HG03442 (cell line): ENCODE measurements around the gene PHF1.

Experiments used
- ATAC-seq: cut with Tn5 transposase; IDR thresholded peaks from one replicate; pipeline ENCODE4 v1.9.1; 2021; ENCODE audit warnings: mild to moderate bottlenecking, moderate library complexity; ENCODE audit not compliant: unreplicated experiment

The PHF1 gene

GRCh38 chr6:33430991-33431879, 20.4 kb downstream of the PHF1 start:
- no peak for ATAC-seq

- ATAC-seq, result no peak
Measured at GRCh38 chr6:33431880-33432541, 21.2 kb downstream of the PHF1 start.

DNA sequence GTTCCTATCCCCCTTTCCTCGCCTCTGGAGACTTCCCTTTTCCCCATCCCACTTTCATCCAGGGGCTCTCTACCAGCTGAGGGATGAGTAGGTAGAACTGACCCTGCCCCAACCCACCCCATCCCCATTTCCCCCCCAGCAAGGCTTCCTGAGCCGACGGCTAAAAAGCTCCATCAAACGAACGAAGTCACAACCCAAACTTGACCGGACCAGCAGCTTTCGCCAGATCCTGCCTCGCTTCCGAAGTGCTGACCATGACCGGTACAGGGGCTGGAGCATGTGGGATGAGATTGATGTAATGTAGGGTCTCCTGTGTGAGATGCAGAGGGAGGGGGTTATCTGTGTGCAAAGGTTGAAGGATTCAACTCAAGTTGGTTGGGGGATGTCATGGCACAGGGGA, 21.7 kb downstream of the PHF1 start:
- ATAC-seq, result no peak

DNA sequence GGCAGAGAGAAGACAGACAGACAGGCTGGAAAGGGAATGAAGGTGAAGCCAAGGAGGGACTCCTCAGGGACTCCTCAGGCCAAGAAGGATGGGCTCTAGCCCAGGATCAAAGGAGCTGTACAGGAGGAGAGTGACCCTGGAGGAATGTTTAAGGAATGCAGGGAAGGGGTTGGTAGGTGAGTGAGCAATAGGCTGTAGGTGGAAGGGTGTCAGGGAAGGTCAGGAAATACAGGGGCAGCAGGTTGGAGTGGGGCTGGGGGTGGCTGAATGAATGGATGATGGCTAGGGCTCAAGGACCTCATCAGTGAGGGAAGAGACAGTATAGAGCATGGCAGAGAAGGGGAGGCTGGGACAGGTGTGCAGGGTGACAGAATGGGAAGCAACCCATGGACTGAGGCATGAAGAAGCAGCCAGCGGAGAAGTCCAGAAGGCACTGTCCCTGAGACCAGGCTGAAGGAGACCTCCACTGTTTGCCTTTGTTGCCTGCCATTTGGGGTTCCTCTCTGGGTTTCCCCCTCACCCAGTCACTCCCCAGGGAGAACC, 22.3 kb downstream of the PHF1 start:
- ATAC-seq, result no peak

DNA sequence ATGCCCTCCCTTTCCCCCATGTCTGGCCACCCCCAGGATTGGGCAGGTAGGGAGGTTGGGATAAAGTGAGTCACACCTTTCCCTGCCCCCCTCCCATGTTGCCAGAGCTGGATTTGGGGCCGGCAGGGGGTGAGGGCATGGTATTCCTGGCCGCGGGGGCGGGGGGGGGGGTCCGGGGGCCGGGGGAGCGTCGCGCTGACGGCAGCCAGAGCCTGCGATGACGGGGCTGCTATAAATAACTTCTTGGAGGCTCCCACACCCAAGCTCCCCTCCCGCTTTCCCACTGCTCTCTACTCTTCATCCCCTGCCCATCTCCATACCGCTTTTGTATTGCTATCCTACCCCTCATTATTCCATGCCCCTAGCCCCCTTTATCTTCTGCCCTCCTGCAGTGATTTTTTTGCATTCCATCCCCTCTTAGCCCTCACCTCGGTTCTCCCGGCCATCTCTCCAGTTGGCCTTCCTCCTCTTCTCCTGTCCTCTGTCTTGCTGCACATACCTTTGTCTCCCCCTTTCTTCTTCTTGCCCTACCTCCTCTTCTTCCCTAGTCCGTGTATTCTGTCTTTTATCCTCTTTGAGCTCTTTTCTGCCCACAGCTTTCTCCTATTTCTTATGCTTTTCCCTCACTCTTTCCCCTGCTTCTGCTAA, 22.9 kb downstream of the PHF1 start:
- ATAC-seq, result no peak

DNA sequence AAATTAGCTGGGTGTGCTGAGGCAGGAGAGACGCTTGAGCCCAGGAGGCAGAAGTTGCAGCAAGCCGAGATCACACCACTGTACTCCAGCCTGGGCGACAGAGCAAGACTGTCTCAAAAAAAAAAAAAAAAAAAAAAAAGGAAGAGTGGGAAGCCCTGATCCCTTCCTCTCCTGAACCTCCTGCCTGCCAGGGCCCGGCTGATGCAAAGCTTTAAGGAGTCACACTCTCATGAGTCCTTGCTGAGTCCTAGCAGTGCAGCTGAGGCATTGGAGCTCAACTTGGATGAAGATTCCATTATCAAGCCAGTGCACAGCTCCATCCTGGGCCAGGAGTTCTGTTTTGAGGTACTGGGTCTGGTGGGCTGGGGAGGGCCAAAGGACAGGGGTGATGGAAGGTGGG, 24.1 kb downstream of the PHF1 start:
- no peak for ATAC-seq

DNA sequence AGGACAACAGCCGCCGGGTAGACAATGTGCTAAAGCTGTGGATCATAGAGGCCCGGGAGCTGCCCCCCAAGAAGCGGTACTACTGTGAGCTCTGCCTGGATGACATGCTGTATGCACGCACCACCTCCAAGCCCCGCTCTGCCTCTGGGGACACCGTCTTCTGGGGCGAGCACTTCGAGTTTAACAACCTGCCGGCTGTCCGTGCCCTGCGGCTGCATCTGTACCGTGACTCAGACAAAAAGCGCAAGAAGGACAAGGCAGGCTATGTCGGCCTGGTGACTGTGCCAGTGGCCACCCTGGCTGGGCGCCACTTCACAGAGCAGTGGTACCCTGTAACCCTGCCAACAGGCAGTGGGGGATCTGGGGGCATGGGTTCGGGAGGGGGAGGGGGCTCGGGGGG, 26.9 kb downstream of the PHF1 start:
- ATAC-seq, result no peak

DNA sequence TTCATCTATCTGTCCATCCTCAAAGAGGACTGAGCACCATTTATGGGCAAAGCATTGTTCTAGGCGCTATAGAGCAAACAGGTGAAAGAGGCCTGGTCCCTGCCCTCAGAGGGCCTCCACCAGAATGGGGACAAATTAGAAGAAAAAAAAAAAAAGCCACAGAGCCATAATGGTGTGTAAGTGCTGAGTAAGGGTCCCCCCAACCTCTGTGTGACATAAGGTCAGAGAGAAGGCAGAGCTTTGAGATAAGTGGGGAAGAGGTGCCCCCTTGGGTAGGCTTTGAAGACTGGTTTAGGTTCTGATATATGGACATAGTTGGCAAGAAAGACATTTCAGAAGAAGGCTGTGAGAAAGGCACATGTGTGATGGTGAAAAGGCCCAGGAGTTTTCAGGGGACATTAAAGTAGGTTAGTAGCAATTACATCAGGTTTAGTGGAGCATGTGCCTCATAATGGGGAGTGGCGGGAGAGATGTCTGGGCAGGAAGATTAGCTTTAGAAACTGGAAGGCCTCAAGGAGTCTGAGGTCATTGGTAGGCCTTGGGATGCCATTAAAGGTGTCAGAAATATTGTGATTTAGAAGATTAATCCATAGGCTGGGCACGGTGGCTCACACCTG, 28.3 kb downstream of the PHF1 start:
- ATAC-seq, result no peak

- no peak for ATAC-seq
Measured at GRCh38 chr6:33439956-33440648, 29.3 kb downstream of the PHF1 start.

GRCh38 chr6:33440649-33441309, 30.0 kb downstream of the PHF1 start:
- ATAC-seq, result no peak

DNA sequence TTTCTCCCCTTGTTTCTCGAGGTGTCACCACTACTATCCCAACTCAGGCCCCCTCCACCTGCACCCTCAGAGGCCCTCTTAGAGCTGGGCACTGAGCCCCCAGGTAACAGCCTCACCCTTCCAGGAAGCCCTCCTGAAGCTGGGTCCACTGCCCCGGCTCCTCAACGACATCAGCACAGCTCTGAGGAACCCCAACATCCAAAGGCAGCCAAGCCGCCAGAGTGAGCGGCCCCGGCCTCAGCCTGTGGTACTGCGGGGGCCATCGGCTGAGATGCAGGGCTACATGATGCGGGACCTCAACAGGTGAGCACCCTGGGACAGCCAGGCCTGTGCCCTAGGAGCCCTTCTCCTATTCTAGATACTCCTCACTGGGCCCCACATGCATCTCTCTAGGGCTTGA, 30.6 kb downstream of the PHF1 start:
- no peak for ATAC-seq

DNA sequence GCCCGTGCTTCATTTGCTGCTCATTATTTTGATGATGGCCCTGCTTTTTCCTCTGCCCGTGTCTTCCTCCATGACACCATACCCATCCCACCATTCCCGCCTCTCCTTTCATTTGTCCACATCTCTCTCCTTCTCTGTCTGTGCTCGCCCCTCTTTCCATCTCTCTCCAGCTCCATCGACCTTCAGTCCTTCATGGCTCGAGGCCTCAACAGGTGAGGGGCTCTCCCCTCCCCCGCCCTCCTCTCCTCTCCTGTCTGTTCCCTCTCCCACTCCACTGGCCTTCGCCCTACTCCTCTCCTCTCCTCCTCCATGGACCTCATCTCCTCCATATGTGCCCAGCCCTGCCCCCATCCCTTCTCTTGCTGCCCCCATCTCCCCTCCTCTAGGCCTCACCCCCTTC, 31.5 kb downstream of the PHF1 start:
- no peak for ATAC-seq

- no peak for ATAC-seq
Measured at GRCh38 chr6:33443025-33443424, 32.2 kb downstream of the PHF1 start.

GRCh38 chr6:33443619-33444504, 33.0 kb downstream of the PHF1 start:
- ATAC-seq, result no peak

DNA sequence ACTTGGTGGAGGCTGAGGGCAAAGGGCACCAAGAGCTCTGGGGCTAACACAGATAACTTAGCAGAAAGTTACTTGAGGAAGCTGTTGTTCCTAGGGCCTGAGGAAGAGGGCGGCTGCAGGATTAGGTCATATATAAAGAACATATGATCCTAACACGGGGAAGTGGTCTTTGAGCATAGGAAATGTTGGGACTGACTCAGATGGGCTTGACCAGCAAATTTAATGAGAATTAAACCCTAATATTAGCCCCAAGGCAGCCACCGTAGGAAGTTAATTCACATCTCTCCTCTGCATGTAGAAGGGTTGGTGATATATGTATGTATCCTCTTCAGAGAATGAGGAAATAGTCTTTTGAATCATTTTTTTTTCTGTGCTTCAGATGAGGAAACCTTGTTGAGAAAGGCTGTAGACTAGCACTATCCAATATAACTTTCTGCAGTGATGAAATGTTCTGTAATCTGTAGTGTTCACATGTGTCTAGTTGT, 34.3 kb downstream of the PHF1 start:
- no peak for ATAC-seq

GRCh38 chr6:33446356-33446755, 35.5 kb downstream of the PHF1 start:
- no peak for ATAC-seq

GRCh38 chr6:33450434-33450833, 39.6 kb downstream of the PHF1 start:
- no peak for ATAC-seq

DNA sequence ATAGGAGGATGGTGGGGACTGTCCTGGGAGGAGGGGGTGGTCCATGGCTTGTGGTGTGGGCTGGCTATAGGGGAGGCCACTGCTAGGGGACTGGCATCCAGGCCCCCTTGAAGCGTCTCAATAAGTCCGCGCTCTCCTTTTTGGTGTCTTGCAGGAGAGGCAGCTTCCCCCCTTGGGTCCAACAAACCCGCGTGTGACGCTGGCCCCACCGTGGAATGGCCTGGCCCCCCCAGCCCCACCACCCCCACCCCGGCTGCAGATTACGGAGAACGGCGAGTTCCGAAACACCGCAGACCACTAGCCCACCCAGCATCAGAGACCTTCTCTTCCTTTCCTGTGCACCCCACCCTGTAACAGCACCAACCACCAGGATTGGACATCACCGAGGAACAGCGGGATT, 40.8 kb downstream of the PHF1 start:
- no peak for ATAC-seq

- ATAC-seq, result no peak
Measured at GRCh38 chr6:33452496-33452895, 41.7 kb downstream of the PHF1 start.
